Stimulated activated CD4-positive, alpha-beta T cell treated with anti-CD3 and anti-CD28 coated beads, TNF-alpha, amount 100 ng/mL, for 24 hours (primary cell): ENCODE data around the gene COL1A1.
A peak's percentile ranks its signal among the peaks of the same experiment; 100 is the strongest.

Source experiments
- DNase-seq, 3 experiments: peaks; one replicate each; pipeline ENCODE4 v3.0.0-alpha.2; 2020; ENCODE audit warnings: low read depth in 3 of 3

The COL1A1 gene

DNA sequence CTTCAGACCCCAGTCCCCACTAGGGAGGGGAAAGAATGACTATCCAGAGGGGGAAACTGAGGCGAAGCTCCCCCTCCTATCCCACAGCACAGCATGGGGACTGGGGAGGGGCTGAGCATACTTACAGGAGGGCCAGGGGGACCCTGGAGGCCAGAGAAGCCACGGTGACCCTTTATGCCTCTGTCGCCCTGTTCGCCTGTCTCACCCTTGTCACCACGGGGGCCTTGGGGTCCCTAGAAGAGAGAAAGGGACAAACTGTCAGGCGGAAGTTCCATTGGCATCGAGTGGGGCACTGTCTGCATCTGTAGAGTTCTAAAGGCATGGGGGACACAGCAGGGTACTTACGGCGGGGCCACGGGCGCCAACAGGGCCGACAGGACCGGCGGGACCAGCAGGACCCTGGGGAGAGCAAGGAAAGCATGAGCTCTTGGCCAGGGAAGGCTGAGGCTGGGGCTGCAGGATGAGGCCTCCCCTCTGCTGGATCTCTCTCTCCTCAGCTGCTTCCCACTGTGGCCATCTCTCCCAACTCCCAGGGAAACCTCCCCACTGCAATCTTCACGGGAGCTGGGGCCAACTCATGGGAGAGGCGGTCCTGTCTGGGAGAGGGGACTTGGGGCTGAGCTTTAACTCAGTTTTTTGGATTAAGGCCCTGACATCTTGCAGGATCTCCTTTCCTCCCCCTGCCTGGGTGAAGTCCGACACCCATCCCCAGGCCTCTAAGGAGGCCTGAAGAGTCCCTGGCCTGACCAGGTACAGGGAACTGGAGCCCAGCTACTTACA lies 13.5 kb downstream of the COL1A1 start:
- DNase-seq, result no peak

DNA sequence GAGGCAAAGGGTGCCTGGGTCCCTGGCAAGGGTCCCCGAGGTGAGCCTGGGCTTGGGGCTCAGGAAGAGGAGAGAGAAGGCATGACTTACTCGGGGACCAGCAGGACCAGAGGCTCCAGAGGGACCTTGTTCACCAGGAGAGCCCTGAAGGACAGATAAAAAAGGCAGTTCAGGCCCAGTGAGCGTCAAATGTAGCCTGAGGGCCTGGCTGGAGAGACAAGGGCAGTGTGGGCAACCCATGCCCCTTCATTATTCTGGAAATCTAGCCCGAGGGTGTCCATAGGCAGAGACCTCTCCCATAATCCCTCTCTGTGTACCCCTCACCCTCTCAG lies 14.1 kb downstream of the COL1A1 start:
- no peak for DNase-seq

DNA sequence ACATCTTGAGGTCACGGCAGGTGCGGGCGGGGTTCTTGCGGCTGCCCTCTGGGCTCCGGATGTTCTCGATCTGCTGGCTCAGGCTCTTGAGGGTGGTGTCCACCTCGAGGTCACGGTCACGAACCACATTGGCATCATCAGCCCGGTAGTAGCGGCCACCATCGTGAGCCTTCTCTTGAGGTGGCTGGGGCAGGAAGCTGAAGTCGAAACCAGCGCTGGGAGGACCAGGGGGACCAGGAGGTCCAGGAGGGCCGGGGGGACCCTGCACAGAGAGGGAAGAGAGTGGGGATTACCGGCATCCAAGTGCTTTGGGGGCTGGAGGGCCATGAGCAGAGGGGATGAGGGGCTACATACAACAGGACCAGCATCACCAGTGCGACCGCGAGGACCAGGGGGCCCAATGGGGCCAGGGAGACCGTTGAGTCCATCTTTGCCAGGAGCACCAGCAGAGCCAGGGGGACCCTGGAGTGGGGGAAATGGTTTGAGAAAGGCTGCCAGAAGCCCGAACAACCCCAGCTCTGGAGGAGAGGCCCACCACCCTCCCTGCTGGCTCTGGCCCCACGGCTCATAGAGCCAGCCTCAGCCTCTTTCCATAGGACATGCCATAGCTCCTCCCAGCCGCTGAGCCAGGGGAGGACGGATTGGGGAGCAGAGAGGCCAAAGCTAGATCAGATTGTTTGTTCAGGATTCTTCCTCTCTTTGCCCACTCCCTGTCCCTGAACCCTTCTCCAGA lies 14.6 kb downstream of the COL1A1 start:
- DNase-seq, result no peak

DNA sequence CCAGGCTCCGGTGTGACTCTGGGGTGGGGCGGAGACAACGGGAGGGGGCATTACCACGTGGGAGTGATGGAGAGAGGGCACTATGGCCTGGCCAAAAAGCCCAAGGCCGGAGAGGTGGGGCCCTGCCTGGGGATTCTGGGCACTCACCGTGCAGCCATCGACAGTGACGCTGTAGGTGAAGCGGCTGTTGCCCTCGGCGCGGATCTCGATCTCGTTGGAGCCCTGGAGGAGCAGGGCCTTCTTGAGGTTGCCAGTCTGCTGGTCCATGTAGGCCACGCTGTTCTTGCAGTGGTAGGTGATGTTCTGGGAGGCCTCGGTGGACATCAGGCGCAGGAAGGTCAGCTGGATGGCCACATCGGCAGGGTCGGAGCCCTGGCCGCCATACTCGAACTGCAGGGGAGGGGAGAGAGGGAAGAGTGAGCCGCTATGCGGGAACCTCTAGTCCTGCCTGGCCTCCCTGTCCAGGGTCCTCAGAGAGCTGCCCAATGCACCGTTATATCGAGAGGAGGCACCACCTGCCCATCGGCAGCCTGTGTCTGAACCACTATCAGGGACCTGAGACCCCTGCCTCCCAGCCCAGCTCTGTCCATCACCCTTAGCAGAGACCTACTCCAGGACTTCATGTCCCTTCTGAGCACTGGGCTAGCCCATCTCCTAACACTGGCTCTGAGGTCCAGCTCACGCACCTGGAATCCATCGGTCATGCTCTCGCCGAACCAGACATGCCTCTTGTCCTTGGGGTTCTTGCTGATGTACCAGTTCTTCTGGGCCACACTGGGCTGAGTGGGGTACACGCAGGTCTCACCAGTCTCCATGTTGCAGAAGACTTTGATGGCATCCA lies 15.6 kb downstream of the COL1A1 start:
- no peak for DNase-seq

DNA sequence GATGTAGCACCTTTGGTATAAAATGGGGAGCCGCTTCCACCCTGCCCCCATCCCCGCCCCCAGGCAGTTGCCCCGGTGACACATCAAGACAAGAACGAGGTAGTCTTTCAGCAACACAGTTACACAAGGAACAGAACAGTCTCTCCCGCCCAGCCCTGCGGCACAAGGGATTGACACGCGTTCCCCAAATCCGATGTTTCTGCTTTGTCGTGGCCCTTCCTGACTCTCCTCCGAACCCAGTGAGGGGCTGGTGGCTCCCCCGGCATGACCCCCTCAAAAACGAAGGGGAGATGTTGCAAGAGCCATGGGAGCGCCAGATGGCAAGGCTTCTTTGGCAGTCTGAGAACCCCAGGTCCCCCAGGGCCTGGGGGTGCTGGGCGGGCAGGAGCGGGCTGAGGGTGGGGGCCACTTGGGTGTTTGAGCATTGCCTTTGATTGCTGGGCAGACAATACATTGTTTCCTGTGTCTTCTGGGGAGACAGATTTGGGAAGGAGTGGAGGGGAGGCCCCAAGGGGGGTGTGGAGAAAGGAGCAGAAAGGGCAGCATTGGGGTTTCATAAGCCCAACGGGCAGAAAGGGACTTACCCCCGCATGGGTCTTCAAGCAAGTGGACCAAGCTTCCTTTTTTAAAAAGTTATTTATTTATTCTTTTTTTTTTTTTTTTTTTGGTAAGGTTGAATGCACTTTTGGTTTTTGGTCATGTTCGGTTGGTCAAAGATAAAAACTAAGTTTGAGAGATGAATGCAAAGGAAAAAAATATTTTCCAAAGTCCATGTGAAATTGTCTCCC lies 16.6 kb downstream of the COL1A1 start:
- DNase-seq, result no peak

DNA sequence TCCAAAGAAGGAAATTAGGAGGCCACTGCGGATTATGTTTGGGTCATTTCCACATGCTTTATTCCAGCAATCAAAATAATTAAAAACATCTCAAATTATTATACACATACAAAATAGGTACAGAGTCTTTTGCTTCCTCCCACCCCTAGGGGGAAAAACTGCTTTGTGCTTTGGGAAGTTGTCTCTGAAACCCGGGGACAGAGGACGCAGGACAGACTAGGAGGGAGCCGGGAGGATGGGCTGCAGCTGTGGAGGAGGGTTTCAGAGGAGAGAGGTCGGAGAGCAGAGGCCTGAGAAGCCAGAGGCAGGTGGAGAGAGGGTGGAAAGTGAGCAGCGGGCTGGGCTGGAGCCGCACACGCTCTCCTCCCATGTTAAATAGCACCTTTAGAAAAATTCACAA lies 17.4 kb downstream of the COL1A1 start:
- DNase-seq, result no peak

DNA sequence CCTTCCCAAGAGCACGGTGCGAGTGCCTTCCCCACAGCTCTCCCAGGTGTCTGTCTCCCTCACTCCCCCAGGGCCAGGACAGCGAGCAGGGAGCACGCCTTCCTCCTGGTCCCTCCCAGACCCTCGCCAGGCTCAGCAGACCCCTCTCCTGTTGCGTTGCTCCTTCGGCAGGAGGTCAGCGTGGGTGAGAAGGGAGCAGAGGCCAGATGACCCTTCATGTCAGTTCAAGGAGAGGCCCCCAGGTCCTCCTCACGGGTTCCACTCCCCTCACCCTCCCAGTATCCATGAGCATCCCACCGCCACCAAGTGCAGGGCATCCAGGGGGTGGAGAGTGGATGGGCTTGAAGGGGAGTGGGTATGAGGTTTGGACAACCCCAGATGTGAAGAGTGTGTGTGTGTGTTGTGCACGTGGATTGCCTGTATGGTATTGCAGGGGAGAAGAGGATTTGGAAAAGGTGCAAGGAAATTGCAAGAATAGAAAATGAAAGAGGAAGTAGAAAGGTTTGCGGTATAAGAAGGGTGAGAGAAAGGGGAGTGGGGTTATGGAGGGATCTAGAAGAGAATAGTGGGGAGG lies 17.9 kb downstream of the COL1A1 start:
- no peak for DNase-seq

DNA sequence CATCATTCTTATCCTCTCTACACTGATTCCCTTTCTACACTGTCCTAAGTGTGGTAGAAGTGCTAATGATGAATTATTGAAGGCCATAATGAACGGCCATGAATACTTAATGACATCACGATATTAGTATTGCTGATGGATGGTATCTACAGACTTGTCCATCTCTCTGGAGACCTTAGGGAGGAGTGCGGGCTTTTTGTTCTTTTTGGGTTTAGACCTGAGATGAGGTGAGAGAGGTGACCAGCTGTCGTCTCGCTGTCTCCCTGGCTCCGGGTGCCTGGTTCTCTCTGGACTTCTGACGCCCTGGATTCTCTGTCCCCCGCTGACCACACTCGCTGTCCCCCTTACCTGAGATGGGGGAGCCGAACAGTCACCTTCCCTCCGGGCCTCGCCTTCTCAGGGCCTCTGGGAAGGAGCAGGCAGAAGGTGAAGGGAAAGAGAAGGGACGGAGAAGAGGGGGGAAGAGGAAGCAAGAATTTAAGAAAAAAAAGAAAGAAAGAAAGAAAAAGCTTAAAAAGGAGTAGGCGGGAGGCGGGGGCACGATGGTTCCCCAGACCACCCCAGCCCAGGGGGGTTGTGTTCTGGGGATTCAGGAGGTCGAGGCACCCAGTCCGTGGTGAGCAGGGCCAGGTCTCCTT lies 18.5 kb downstream of the COL1A1 start:
- DNase-seq, result no peak

DNA sequence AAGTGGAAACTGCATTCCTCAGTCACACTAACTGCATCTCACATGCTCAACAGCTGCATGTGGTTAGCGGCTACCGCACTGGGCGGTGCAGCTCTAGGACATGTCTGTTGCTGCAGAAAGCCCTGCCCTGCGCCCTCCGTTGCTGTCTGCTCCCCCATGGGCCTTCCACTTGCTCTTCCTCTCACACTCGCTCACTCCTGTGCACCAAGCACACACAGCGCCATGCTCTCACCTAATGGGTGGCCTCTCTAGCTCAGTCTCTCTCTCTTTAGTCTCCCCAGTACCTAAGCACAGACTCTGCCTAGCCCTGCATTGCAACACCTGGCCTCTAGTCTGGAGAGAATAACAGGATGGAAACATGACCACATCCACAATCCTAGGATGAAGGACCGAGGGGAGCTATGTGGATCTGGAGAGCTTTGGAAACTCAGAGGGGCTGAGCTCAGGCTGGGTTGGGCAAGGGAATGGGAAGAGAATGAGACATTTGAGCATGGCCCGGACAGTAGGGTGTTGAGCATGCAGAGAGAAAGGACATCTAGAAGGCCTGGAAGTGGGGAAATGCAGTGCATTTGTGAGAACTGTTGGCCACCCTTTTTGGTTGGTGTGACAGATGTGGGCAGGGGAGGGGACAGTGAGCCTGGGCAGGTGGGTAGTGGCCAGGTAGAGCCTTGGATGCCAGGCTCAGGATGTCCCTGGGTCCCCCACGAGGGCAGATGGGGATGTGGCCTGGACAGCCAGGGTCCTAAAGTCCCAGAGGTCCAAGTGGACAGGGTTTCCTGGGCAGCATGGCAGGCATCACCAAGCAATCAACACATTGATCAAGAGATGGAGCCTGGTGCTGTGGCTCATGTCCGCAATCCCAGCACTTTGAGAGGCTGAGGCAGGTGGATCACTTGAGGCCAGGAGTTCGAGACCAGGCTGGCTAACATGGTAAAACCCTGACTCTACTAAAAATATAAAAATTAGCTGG lies 19.6 kb downstream of the COL1A1 start:
- no peak for DNase-seq

DNA sequence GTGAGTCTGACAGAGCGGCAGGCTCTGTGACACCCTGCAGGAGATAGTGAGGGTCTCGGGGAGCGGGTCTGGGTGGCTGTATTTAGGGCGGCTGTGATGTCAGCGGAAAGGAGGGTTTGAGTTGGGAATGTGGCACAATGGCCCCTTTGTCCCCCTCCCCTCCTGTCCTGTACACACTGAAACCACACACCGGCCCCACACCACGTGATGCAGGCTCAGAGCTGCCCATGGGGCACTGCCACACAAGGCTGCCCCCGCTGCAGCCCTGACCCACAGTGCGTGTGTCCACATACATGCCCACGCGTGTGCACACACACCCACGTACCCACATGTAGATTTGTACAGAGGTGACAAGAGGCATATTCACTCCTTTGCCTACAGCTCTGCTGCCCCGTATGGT lies 20.3 kb downstream of the COL1A1 start:
- DNase-seq, result no peak

DNA sequence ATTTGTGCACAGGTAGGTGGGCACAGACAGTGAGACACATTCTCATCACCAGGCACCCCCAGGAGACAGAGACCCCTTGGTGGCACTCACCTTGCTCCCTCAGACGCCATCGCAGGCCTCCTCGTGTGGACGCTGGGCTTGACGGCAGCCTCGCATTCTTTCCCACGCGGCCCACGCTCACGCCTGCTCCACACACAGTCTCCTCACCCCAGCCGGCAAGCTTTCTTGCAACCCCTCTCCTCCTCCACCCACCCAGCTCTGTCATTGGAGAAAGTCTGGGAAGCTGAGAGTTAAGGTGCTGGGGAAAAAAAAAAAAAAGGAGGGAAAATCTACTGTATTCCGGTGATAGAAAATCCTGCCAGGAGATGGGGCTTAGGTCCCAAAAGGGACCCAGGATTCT lies 20.8 kb downstream of the COL1A1 start:
- no peak for DNase-seq

DNA sequence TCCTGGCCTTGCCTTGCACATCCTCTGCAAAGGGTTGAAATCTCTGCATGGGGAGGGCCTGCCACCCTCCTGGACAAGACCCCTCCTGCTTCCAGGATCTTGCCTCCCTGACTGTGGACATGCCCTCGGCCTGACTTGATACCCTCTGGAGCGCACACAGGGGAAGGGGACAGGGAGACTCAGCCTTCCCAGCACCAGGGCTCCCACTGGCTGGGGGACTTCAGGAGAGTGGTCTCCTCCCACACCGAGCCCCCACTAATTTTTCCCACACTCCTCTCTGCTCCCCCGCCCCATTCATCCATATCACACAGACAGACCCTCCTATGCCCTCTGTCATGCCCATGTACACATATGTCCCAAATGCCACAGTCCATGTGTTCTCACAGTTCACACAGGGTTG lies 21.3 kb downstream of the COL1A1 start:
- DNase-seq, result no peak

DNA sequence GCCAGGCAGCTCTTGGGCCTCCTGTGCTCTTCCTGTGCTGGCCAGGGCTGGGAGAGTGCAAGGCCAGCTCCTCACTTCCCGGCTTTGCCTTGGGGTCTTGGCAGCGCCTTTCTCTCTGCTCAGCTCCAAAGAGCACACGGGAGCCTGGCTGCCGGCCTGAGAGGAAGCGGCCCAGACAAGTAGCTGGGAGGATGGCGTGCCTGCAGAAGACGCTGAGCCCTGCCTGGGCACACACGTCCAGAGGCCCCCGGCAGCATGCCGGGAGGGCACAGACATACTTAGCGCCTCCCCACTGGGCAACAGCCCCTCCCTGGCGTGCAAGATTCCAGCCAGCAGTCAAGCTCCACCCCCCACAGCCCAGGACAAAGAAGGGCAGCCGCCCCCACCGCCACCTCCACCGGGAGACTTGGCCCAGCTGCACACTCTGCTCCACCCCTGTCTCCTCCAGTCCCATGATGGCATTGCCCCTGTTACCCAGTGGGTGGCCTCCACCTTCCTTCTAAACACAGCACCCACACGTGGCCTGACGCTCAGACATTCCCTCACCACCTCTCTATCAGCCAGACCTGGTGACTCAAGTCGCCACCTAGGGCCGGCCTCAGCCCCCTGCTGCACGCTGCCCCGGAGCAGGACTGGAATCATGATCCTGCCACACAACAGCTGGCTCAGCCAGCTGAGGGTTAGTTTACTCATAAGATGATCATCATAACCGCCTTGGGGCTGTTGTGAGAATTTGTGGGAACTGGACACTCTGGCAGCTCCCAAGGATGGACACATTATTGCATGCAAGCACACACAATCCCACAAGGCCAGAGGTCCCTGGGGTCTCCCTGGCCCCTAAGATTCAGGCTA lies 23.2 kb downstream of the COL1A1 start:
- DNase-seq, result peak in 1 of 3 experiments; percentile 49

DNA sequence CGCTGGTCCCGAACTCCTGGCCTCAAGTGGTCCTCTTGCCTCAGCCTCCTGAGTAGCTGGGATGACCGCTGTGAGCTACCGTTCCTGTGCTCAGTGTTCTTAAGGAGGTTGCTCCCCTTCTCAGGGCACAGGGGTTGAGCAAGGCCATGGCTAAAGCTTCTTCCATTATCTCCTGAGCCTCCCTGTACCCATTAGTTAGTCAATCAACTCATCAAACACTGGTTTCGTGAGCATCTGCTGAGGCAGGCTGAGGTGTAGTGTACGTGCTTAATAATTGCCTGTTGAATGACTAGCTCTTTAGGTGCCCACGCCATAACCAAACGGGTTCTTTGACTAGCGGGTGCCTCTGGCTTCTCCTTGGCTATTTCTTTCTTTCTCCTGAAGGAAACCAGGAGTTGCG lies 24.0 kb downstream of the COL1A1 start:
- DNase-seq, result no peak

DNA sequence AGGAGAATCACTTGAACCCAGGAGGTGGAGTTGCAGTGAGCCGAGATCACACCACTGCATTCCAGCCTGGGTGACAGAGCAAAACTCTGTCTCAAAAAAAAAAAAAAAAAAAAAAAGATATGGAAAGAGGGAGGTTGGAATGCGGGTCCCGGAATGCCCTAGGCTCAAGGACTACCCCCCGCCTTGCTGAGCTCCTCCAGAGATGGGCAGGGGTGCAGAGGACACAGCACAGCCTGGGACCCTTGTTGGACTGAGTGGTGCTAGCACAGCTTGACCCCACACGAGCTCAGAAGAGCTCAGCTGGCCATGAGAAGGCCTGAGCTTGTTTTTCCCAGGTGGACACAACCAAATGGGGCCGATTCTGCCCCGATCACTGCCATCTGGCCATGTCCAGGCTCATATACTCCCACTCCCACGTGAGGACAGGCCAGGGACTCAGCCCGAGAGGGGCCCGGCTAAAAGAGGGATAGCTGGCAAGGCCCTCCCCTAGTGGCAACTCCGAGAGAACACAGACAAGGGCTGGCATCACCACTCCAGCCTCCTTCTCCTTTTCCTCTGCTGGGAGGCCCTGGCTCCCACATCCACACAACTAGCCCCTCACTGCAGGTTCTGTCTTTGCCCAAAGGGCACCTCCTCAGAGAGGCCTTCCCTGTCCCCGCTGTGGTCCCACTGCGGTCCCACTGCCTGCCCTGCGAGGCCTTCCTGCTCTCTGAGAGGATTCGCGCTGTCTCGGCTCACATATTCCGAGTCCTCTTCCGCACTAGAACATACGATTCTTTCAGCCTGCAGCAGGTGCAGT lies 24.7 kb downstream of the COL1A1 start:
- DNase-seq, result no peak

DNA sequence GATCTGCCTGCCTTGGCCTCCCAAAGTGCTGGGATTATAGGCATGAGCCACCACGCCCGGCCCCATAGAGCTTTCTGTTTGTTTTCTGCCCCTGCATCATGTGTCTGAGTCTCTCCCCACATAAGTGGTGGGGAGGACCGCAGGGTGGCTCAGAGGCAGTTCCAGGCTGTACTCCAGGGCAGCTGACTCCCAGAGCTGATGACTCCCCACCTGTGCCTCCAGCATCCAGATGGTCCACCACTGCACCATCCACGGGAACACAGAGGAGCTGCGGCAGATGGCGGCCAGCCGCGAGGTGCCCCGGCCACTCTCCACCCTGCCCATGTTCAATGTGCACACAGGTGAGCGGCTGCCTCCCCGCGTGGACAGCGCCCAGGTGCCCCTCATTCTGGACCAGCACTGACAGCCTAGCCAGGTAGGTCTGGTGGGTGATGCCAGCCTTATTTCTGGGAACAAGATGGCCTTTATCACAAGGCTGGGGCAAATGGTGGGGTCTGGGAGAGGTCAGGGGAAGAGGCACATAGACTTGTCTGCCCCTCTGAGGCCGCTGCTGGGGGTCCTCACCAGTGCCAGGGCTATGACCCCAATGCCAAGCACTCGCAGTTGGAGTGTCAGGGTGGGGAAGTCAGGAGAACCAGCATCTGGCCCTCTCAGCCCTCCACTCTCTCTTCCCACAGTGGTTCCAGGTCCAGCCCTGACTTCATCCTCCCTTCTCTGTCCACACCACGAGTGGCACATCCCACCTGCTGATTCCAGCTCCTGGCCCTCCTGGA lies 26.2 kb downstream of the COL1A1 start:
- DNase-seq, result no peak

DNA sequence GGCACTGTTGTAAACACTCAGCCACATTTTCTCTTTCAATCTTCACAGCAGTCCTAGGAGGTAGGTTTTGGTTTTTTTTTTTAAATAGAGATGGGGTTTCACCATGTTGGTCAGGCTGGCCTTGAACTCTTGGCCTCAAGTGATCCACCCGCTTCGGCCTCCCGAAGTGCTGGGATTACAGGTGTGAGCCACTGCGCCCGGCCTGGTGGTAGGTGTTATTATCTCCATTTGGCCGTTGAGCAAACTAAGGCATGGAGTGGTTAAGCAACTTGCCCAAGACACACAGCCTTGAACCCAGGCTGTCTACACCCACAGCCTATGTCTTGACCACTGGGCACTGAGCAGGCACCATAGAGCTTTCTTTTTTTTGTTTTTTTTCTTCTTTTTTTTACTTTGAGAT lies 27.0 kb downstream of the COL1A1 start:
- no peak for DNase-seq
